NCI-H526 (cell line): ENCODE data around the gene PLXND1.
A peak's percentile ranks its signal among the peaks of the same experiment; 100 is the strongest.

Experiments
- DNase-seq, 2 experiments: peaks; one replicate each; lab custom pipeline; 2025; lab: John Stamatoyannopoulos, UW

The PLXND1 gene

GRCh38 chr3:129563332-129563731 is 43.1 kb downstream of the PLXND1 start:
- DNase-seq, result no peak

GRCh38 chr3:129562803-129563202 is 43.7 kb downstream of the PLXND1 start:
- no peak for DNase-seq

GRCh38 chr3:129561619-129562248 is 44.7 kb downstream of the PLXND1 start:
- DNase-seq, result no peak

- DNase-seq, result no peak
These were observed 45.4 kb downstream of the PLXND1 start for GRCh38 chr3:129560911-129561594.

- no peak for DNase-seq
These were observed 46.1 kb downstream of the PLXND1 start for GRCh38 chr3:129560269-129560787.

GRCh38 chr3:129559565-129560079 is 46.9 kb downstream of the PLXND1 start:
- no peak for DNase-seq

- DNase-seq, result no peak
These were observed 47.5 kb downstream of the PLXND1 start for GRCh38 chr3:129558772-129559564.

GRCh38 chr3:129558081-129558771 is 48.2 kb downstream of the PLXND1 start:
- DNase-seq, result no peak

GRCh38 chr3:129557548-129557894 is 49.0 kb downstream of the PLXND1 start:
- DNase-seq, result no peak

GRCh38 chr3:129556890-129557547 is 49.5 kb downstream of the PLXND1 start:
- no peak for DNase-seq

GRCh38 chr3:129556358-129556695 is 50.1 kb downstream of the PLXND1 start:
- no peak for DNase-seq

GRCh38 chr3:129555616-129556357 is 50.7 kb downstream of the PLXND1 start:
- no peak for DNase-seq

- DNase-seq, result no peak
These were observed 51.3 kb downstream of the PLXND1 start for GRCh38 chr3:129555153-129555550.

- no peak for DNase-seq
These were observed 51.9 kb downstream of the PLXND1 start for GRCh38 chr3:129554356-129555152.

- peak in 1 of 2 experiments; percentile 22 for DNase-seq
These were observed 52.8 kb downstream of the PLXND1 start for GRCh38 chr3:129553719-129554118.

GRCh38 chr3:129553171-129553570 is 53.3 kb downstream of the PLXND1 start:
- no peak for DNase-seq

GRCh38 chr3:129552287-129553050 is 54.0 kb downstream of the PLXND1 start:
- no peak for DNase-seq

- no peak for DNase-seq
These were observed 56.7 kb downstream of the PLXND1 start for GRCh38 chr3:129549805-129550204.
